ENCODE results near the gene LRRK1. TPM values are rescaled to one million over a fixed set of nuclear protein-coding genes. Genes with fewer than 3 reads are reported as not detected.

Gene LRRK1
- polyA plus RNA-seq, 1 donor (not counting 4 experiments of a cell fraction or from before 2014, with no cell fraction given) = 6.2 TPM

GRCh38 chr15:101115393-101115785, 196.2 kb downstream of the LRRK1 start:
- H3K9ac ChIP-seq (ENCODE audit: control insufficient read depth, extremely low read depth, insufficient read depth, low read length) = no peak overlapping the region
- TF ChIP-seq CTCF (optimal IDR thresholded peaks at IDR 0.05 in 1 of 3, IDR thresholded peaks at IDR 0.05 in 1 of 3, conservative IDR thresholded peaks at IDR 0.05 in 1 of 3; ENCODE audit: extremely low read depth in 1 of 3, insufficient read depth in 2 of 3, low read length in 3 of 3) (no peak), EZH2 (IDR thresholded peaks at IDR 0.05; ENCODE audit: low read length) (no peak)
- H3K27ac ChIP-seq (ENCODE audit: control insufficient read depth, insufficient read depth, low read length) = no peak overlapping the region
- no peak overlapping the region for H3K4me2 ChIP-seq (ENCODE audit: control insufficient read depth, extremely low read depth, insufficient read depth, low read depth, low read length)
- no peaks in the 10 kb centered on the region for H3K9me3 ChIP-seq (ENCODE audit: control insufficient read depth, low read depth, low read length)
- no peaks in the 10 kb centered on the region for H3K27me3 ChIP-seq (ENCODE audit: control insufficient read depth, extremely low read depth, insufficient read depth, low read length)
- DNase-seq (ENCODE audit: low read depth, low spot score) (no peak), FAIRE-seq (no peak)
- H3K4me3 ChIP-seq (ENCODE audit: control insufficient read depth in 2 of 3, extremely low read depth in 1 of 3, insufficient read depth in 2 of 3, low read depth in 1 of 3, low read length in 3 of 3) = no peak overlapping the region
- H3K79me2 ChIP-seq (ENCODE audit: control insufficient read depth, insufficient read depth, low read length) = no peaks in the 10 kb centered on the region
- H3K9me1 ChIP-seq (ENCODE audit: control insufficient read depth, extremely low read depth, insufficient read depth, low read length) = no peaks in the 10 kb centered on the region
- dilution Hi-C loops (cut with MboI; ENCODE audit: extremely low pct_ligation_motif_present, low sequenced_read_pairs) = no loop called here
- no peaks in the 10 kb centered on the region for H4K20me1 ChIP-seq (ENCODE audit: control insufficient read depth, extremely low read depth, insufficient read depth, low read length)
- H3K4me1 ChIP-seq (ENCODE audit: control insufficient read depth, extremely low read depth, insufficient read depth, low read length) = peaks cover 12% of the 10 kb centered on the region
- H3K36me3 ChIP-seq (ENCODE audit: control insufficient read depth in 2 of 2, extremely low read depth in 1 of 2, insufficient read depth in 2 of 2, low read length in 2 of 2) = no peaks in the 10 kb centered on the region
- H2AFZ ChIP-seq (ENCODE audit: control insufficient read depth, low read length) = no peak overlapping the region

- Histone ChIP-seq H3K79me2 (ENCODE audit: control insufficient read depth, insufficient read depth, low read length) (no peaks in the 10 kb centered on the region), H3K4me3 (ENCODE audit: control insufficient read depth in 2 of 3, extremely low read depth in 1 of 3, insufficient read depth in 2 of 3, low read depth in 1 of 3, low read length in 3 of 3) (no peak overlapping the region), H3K4me2 (ENCODE audit: control insufficient read depth, extremely low read depth, insufficient read depth, low read depth, low read length) (no peak overlapping the region), H3K27me3 (ENCODE audit: control insufficient read depth, extremely low read depth, insufficient read depth, low read length) (no peaks in the 10 kb centered on the region), H2AFZ (ENCODE audit: control insufficient read depth, low read length) (no peak overlapping the region), H3K4me1 (ENCODE audit: control insufficient read depth, extremely low read depth, insufficient read depth, low read length) (peaks cover 12% of the 10 kb centered on the region), H3K9me1 (ENCODE audit: control insufficient read depth, extremely low read depth, insufficient read depth, low read length) (no peaks in the 10 kb centered on the region), H3K9me3 (ENCODE audit: control insufficient read depth, low read depth, low read length) (no peaks in the 10 kb centered on the region), H3K36me3 (ENCODE audit: control insufficient read depth in 2 of 2, extremely low read depth in 1 of 2, insufficient read depth in 2 of 2, low read length in 2 of 2) (no peaks in the 10 kb centered on the region), H4K20me1 (ENCODE audit: control insufficient read depth, extremely low read depth, insufficient read depth, low read length) (no peaks in the 10 kb centered on the region), H3K27ac (ENCODE audit: control insufficient read depth, insufficient read depth, low read length) (no peak overlapping the region), H3K9ac (ENCODE audit: control insufficient read depth, extremely low read depth, insufficient read depth, low read length) (no peak overlapping the region)
- TF ChIP-seq CTCF (optimal IDR thresholded peaks at IDR 0.05 in 1 of 3, IDR thresholded peaks at IDR 0.05 in 1 of 3, conservative IDR thresholded peaks at IDR 0.05 in 1 of 3; ENCODE audit: extremely low read depth in 1 of 3, insufficient read depth in 2 of 3, low read length in 3 of 3) = no peak
- no peak for TF ChIP-seq EZH2 (IDR thresholded peaks at IDR 0.05; ENCODE audit: low read length)
- FAIRE-seq (no peak), DNase-seq (ENCODE audit: low read depth, low spot score) (no peak)
- dilution Hi-C loops (cut with MboI; ENCODE audit: extremely low pct_ligation_motif_present, low sequenced_read_pairs) = no loop called here
Observed at GRCh38 chr15:101115786-101116680, 196.9 kb downstream of the LRRK1 start.
